HG03469 (cell line): Measurements from ENCODE around the gene TMEM88.
"Not testable (repeated sequence)": the region's sequence is repeated elsewhere in the genome, so short reads cannot be mapped to it uniquely, and the experiment has no call there.

Experiments
- ATAC-seq: cut with Tn5 transposase; IDR thresholded peaks from one replicate; pipeline ENCODE4 v1.9.1; 2021; ENCODE audit warnings: mild to moderate bottlenecking, moderate library complexity, moderate number of reproducible peaks; ENCODE audit not compliant: unreplicated experiment

Gene TMEM88

GRCh38 chr17:7855660-7856010, 769 bp downstream of the TMEM88 start:
- no peak for ATAC-seq

- ATAC-seq: no peak
These were observed 1.3 kb downstream of the TMEM88 start for GRCh38 chr17:7856011-7856810.

- ATAC-seq: peak; percentile 49
These were observed 2.2 kb downstream of the TMEM88 start, which contains the start of gene NAA38 for GRCh38 chr17:7856811-7857712. Gene NAA38, minus strand, starts transcription at chr17:7857559. Its CDS starts 96 bp downstream, at chr17:7857463.

- peak; percentile 16 for ATAC-seq
These were observed 3.1 kb downstream of the TMEM88 start, which contains the start of gene CYB5D1 for GRCh38 chr17:7857713-7858521. Gene CYB5D1, plus strand, starts transcription at chr17:7858003. Its CDS starts 132 bp downstream, at chr17:7858135.

GRCh38 chr17:7858522-7858810, 3.6 kb downstream of the TMEM88 start:
- ATAC-seq: no peak

GRCh38 chr17:7859028-7859427, 4.2 kb downstream of the TMEM88 start:
- ATAC-seq: no peak

- no peak for ATAC-seq
These were observed 8.0 kb downstream of the TMEM88 start for GRCh38 chr17:7862692-7863437.

GRCh38 chr17:7864384-7864783, 9.5 kb downstream of the TMEM88 start:
- ATAC-seq: not testable (repeated sequence)

GRCh38 chr17:7864995-7865650, 10.3 kb downstream of the TMEM88 start:
- ATAC-seq: no peak

GRCh38 chr17:7867881-7868329, 13.0 kb downstream of the TMEM88 start:
- no peak for ATAC-seq

- no peak for ATAC-seq
These were observed 18.2 kb downstream of the TMEM88 start for GRCh38 chr17:7873051-7873450.

- ATAC-seq: no peak
These were observed 21.0 kb downstream of the TMEM88 start for GRCh38 chr17:7875804-7876370.

GRCh38 chr17:7878234-7878633, 23.4 kb downstream of the TMEM88 start:
- no peak for ATAC-seq

GRCh38 chr17:7880076-7880868, 25.4 kb downstream of the TMEM88 start:
- ATAC-seq: no peak

- no peak for ATAC-seq
These were observed 26.6 kb downstream of the TMEM88 start for GRCh38 chr17:7881276-7882054.

GRCh38 chr17:7882068-7882467, 27.2 kb downstream of the TMEM88 start:
- no peak for ATAC-seq

GRCh38 chr17:7882629-7883028, 27.8 kb downstream of the TMEM88 start:
- no peak for ATAC-seq
